HepG2 (cell line): ENCODE measurements around the gene LIMS2. TPM values are rescaled to one million over a fixed set of nuclear protein-coding genes. Genes with fewer than 3 reads are reported as not detected.

Experiments used
- CREM ChIP-seq, 2 experiments: sonication (generic) in 1 of 2; formaldehyde crosslinking in 1 of 2; IDR thresholded peaks; 2 replicates each; pipeline versions ENCODE4 v1.4.0 to v1.6.1; 2016 to 2020; ENCODE audit warnings: antibody characterized with exemption in 1 of 2, mild to moderate bottlenecking in 1 of 2, missing genetic modification reagents in 1 of 2
- ERF ChIP-seq: IDR thresholded peaks from 2 replicates; pipeline ENCODE4 v1.6.1; 2018; ENCODE audit warnings: missing biosample characterization, missing genetic modification reagents
- ESRRA ChIP-seq: sonication (generic); formaldehyde crosslinking; IDR thresholded peaks from 2 replicates; pipeline ENCODE4 v1.5.1; 2020; ENCODE audit warnings: mild to moderate bottlenecking, low read depth, missing genetic modification reagents
- HNRNPUL1 ChIP-seq: fragments of 200-400 bp; formaldehyde crosslinking; IDR thresholded peaks from 2 replicates; pipeline ENCODE4 v1.6.1; 2017; ENCODE audit warnings: low read depth, mild to moderate bottlenecking, low read length, moderate library complexity
- MED13 ChIP-seq: sonication (generic); formaldehyde crosslinking; IDR thresholded peaks from 2 replicates; pipeline ENCODE4 v1.5.0; 2020; ENCODE audit warnings: missing genetic modification reagents
- MNT ChIP-seq: fragments of 450-650 bp; IDR thresholded peaks from 2 replicates; pipeline ENCODE4 v1.6.1; 2016
- NKX3-1 ChIP-seq: sonication (generic); formaldehyde crosslinking; IDR thresholded peaks from 2 replicates; pipeline ENCODE4 v1.5.0; 2020; ENCODE audit warnings: missing genetic modification reagents
- SNAPC5 ChIP-seq: sonication (generic); formaldehyde crosslinking; IDR thresholded peaks from 2 replicates; pipeline ENCODE4 v1.8.1; 2023; ENCODE audit warnings: mild to moderate bottlenecking, missing genetic modification reagents, borderline replicate concordance
- TFAP4 ChIP-seq: sonication (generic); IDR thresholded peaks from 2 replicates; pipeline ENCODE4 v1.6.1; 2016; ENCODE audit warnings: low read depth, borderline replicate concordance
- TFDP2 ChIP-seq: sonication (generic); formaldehyde crosslinking; IDR thresholded peaks from 2 replicates; pipeline ENCODE4 v1.4.0; 2020; ENCODE audit warnings: missing genetic modification reagents
- ZEB1 ChIP-seq: IDR thresholded peaks from 2 replicates; pipeline ENCODE4 v1.6.1; 2012; ENCODE audit warnings: mild to moderate bottlenecking, low read depth, inconsistent platforms; ENCODE audit not compliant: insufficient replicate concordance
- ZNF143 ChIP-seq: sonication (generic); formaldehyde crosslinking; IDR thresholded peaks from 2 replicates; pipeline ENCODE4 v1.4.0; 2020; ENCODE audit warnings: missing genetic modification reagents
- ZNF329 ChIP-seq: sonication (generic); formaldehyde crosslinking; IDR thresholded peaks from 2 replicates; pipeline ENCODE4 v1.9.0; 2021; ENCODE audit warnings: low read depth, mild to moderate bottlenecking, missing genetic modification reagents
- ZNF451 ChIP-seq: sonication (generic); formaldehyde crosslinking; IDR thresholded peaks from 2 replicates; pipeline ENCODE4 v1.5.0; 2020; ENCODE audit warnings: mild to moderate bottlenecking, missing genetic modification reagents
- ZNF629 ChIP-seq: sonication (generic); formaldehyde crosslinking; conservative IDR thresholded peaks from 2 replicates; pipeline ENCODE4 v1.5.0; 2020; ENCODE audit warnings: missing genetic modification reagents
- ZNF691 ChIP-seq: sonication (generic); formaldehyde crosslinking; IDR thresholded peaks from 2 replicates; pipeline ENCODE4 v1.4.0; 2020; ENCODE audit warnings: missing genetic modification reagents, low read depth, mild to moderate bottlenecking, borderline replicate concordance
- ZNF703 ChIP-seq: sonication (generic); formaldehyde crosslinking; IDR thresholded peaks from 2 replicates; pipeline ENCODE4 v1.5.1; 2020; ENCODE audit warnings: missing genetic modification reagents, mild to moderate bottlenecking, moderate library complexity, borderline replicate concordance
- ZNF710 ChIP-seq: sonication (generic); formaldehyde crosslinking; IDR thresholded peaks from 2 replicates; pipeline ENCODE4 v1.5.0; 2020; ENCODE audit warnings: mild to moderate bottlenecking, missing genetic modification reagents, borderline replicate concordance
- ZNF816 ChIP-seq: sonication (generic); formaldehyde crosslinking; IDR thresholded peaks from 2 replicates; pipeline ENCODE4 v1.8.0; 2022; ENCODE audit warnings: missing genetic modification reagents, mild to moderate bottlenecking, borderline replicate concordance
- polyA plus RNA-seq, 8 experiments: library from polyadenylated mRNA; depleted of rRNA in 3 of 8; stranded (reverse) in 7 of 8; unstranded in 1 of 8; fragments of >200 nt; fragmentation: Illumina TruSeq in 4 of 8; extraction: Trizol in 4 of 8; gene quantifications; 2 replicates each; pipeline versions ENCODE4 v1.2.1 to v1.2.3, GENCODE V29; 2011 to 2016; ENCODE audit warnings: low read depth in 4 of 8, missing spikeins in 1 of 8, mixed read lengths in 1 of 8; ENCODE audit not compliant: insufficient read depth in 1 of 8
- total RNA-seq, 5 experiments: library from RNA; depleted of rRNA; stranded (reverse); fragments of >200 nt; fragmentation: Illumina TruSeq; extraction: Trizol; gene quantifications; 2 replicates each; pipeline ENCODE4 v1.2.3, GENCODE V29; 2016; ENCODE audit warnings: low read depth in 1 of 5

Gene LIMS2
- total and polyA plus RNA-seq, 2 of the 13 experiments (the other 11 are each of a cell fraction or from before 2014, with no cell fraction given) = 1.0 to 1.9 TPM

- no peak; the same call in 1 of the 2 replicates for TF ChIP-seq ZNF691 (CRISPR knock-in tag)
- peak; percentile 45; the same call in 1 of the 2 replicates for TF ChIP-seq NKX3-1 (CRISPR knock-in tag)
- TF ChIP-seq ZNF703 (CRISPR knock-in tag) = peak; percentile 67; the same call in 1 of the 2 replicates
- TF ChIP-seq ERF (CRISPR knock-in tag) = no peak
- TF ChIP-seq ZNF710 (CRISPR knock-in tag) = peak; percentile 80; the same call in 1 of the 2 replicates
- TF ChIP-seq TFDP2 = no peak; the same call in none of the 2 replicates
- TF ChIP-seq MED13 (CRISPR knock-in tag) = no peak; the same call in 1 of the 2 replicates
- TF ChIP-seq ZNF451 (CRISPR knock-in tag) = no peak; the same call in 1 of the 2 replicates
- peak; percentile 43; the same call in 1 of the 2 replicates for TF ChIP-seq ZNF629 (CRISPR knock-in tag)
- TF ChIP-seq ZEB1 = peak; percentile 36
- no peak for TF ChIP-seq CREM (IDR thresholded peaks at IDR 0.05)
- TF ChIP-seq CREM (CRISPR knock-in tag; IDR thresholded peaks at IDR 0.05) = no peak
- peak; percentile 53; the same call in 1 of the 2 replicates for TF ChIP-seq ZNF143 (CRISPR knock-in tag)
- TF ChIP-seq HNRNPUL1 = peak; percentile 20; the same call in 1 of the 2 replicates
- no peak; the same call in 1 of the 2 replicates for TF ChIP-seq ESRRA (CRISPR knock-in tag)
- no peak for TF ChIP-seq ZNF329
- peak; percentile 46; the same call in 1 of the 2 replicates for TF ChIP-seq SNAPC5
- peak; percentile 51; the same call in 1 of the 2 replicates for TF ChIP-seq TFAP4
- no peak; the same call in 1 of the 2 replicates for TF ChIP-seq ZNF816 (CRISPR knock-in tag)
- TF ChIP-seq MNT = no peak; the same call in 1 of the 2 replicates
Measured at GRCh38 chr2:127701193-127701650, 25.9 kb upstream of the LIMS2 start, which contains the start of gene SFT2D3 (continued).
